ENCODE measurements around the gene VWDE.

DNA sequence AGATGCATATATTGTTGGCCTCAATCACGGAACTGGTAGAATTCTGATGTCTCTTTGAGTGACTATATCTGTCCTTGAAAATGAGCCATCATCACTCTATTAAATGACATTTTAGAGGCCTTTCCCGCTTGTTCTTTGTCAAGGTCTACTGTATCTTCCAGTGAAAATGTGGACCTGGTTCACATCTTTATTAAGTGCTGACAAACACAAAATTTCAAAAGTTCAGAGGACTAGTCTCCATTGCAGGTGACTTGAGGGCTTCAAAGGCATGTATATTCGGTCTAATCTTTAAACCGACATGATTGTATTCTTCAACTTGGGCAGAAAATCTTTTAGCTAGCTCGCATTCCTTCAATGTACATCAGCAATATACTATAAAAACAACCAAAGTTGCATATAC, 36.6 kb upstream of the VWDE start:
- TF ChIP-seq, protein P1, sequence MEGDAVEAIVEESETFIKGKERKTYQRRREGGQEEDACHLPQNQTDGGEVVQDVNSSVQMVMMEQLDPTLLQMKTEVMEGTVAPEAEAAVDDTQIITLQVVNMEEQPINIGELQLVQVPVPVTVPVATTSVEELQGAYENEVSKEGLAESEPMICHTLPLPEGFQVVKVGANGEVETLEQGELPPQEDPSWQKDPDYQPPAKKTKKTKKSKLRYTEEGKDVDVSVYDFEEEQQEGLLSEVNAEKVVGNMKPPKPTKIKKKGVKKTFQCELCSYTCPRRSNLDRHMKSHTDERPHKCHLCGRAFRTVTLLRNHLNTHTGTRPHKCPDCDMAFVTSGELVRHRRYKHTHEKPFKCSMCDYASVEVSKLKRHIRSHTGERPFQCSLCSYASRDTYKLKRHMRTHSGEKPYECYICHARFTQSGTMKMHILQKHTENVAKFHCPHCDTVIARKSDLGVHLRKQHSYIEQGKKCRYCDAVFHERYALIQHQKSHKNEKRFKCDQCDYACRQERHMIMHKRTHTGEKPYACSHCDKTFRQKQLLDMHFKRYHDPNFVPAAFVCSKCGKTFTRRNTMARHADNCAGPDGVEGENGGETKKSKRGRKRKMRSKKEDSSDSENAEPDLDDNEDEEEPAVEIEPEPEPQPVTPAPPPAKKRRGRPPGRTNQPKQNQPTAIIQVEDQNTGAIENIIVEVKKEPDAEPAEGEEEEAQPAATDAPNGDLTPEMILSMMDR (IDR thresholded peaks at IDR 0.05; ENCODE audit: low read length): no peak
- no peak for TF ChIP-seq EZH2 (optimal IDR thresholded peaks at IDR 0.05; ENCODE audit: low read depth, low read length)
